RWPE2 (cell line): ENCODE measurements around the gene CFAP57.

Experiments
- ATAC-seq: fragments of 200-7000 bp; cut with Tn5 transposase; 3 replicates; pipeline ENCODE4 v1.9.1; 2021; ENCODE audit warnings: low read depth
- DNase-seq: peaks from one replicate; pipeline ENCODE4 v3.0.0-alpha.2; 2020; ENCODE audit warnings: low spot score
- H3K27ac ChIP-seq: fragments of 450-650 bp; 2 replicates; pipeline ENCODE4 v1.5.1; 2017; ENCODE audit warnings: mild to moderate bottlenecking; ENCODE audit not compliant: poor library complexity, severe bottlenecking
- H3K27me3 ChIP-seq: fragments of 250-450 bp; sonication (Bioruptor Pico); 2 replicates; pipeline ENCODE4 v1.5.1; 2021; ENCODE audit warnings: mild to moderate bottlenecking, moderate library complexity; ENCODE audit not compliant: insufficient read depth, poor library complexity, severe bottlenecking
- H3K36me3 ChIP-seq: fragments of 250-450 bp; sonication (Bioruptor Pico); 2 replicates; pipeline ENCODE4 v1.5.1; 2020; ENCODE audit warnings: low read depth, mild to moderate bottlenecking, moderate library complexity
- H3K4me1 ChIP-seq: fragments of 250-450 bp; sonication (Bioruptor Pico); 2 replicates; pipeline ENCODE4 v1.5.1; 2021; ENCODE audit warnings: mild to moderate bottlenecking, moderate library complexity; ENCODE audit not compliant: insufficient read depth, poor library complexity, severe bottlenecking
- H3K4me3 ChIP-seq: fragments of 250-450 bp; sonication (Bioruptor Pico); 2 replicates; pipeline ENCODE4 v1.5.1; 2021; ENCODE audit warnings: mild to moderate bottlenecking, moderate library complexity; ENCODE audit not compliant: severe bottlenecking
- H3K9me3 ChIP-seq: fragments of 250-450 bp; sonication (Bioruptor Pico); 2 replicates; pipeline ENCODE4 v1.5.1; 2021; ENCODE audit warnings: mild to moderate bottlenecking, moderate library complexity; ENCODE audit not compliant: severe bottlenecking
- CTCF ChIP-seq: fragments of 450-650 bp; IDR thresholded peaks from one replicate; pipeline ENCODE4 v1.5.1; 2017; ENCODE audit warnings: mild to moderate bottlenecking, moderate library complexity; ENCODE audit not compliant: poor library complexity, severe bottlenecking

The CFAP57 gene

GRCh38 chr1:43252225-43252624, 80.1 kb downstream of the CFAP57 start:
- H3K4me3 ChIP-seq, result no peak overlapping the region
- ATAC-seq, result no peak
- H3K36me3 ChIP-seq, result no peaks in the 10 kb centered on the region
- no peaks in the 10 kb centered on the region for H3K27me3 ChIP-seq
- H3K4me1 ChIP-seq, result no peaks in the 10 kb centered on the region
- peaks cover 7% of the 10 kb centered on the region for H3K9me3 ChIP-seq
- no peak overlapping the region for H3K27ac ChIP-seq
- no peak for DNase-seq
- no peak for TF ChIP-seq CTCF

GRCh38 chr1:43253173-43253572, 81.0 kb downstream of the CFAP57 start:
- H3K4me3 ChIP-seq, result no peak overlapping the region
- no peak for DNase-seq
- ATAC-seq, result no peak
- H3K27ac ChIP-seq, result no peak overlapping the region
- H3K4me1 ChIP-seq, result no peaks in the 10 kb centered on the region
- H3K36me3 ChIP-seq, result no peaks in the 10 kb centered on the region
- TF ChIP-seq CTCF, result no peak
- peaks cover 2% of the 10 kb centered on the region for H3K9me3 ChIP-seq
- no peaks in the 10 kb centered on the region for H3K27me3 ChIP-seq

GRCh38 chr1:43253876-43254275, 81.7 kb downstream of the CFAP57 start:
- no peak for DNase-seq
- Histone ChIP-seq H3K36me3 (no peaks in the 10 kb centered on the region), H3K27me3 (no peaks in the 10 kb centered on the region), H3K27ac (no peak overlapping the region), H3K4me3 (no peak overlapping the region), H3K4me1 (no peaks in the 10 kb centered on the region), H3K9me3 (no peaks in the 10 kb centered on the region)
- ATAC-seq, result no peak
- TF ChIP-seq CTCF, result no peak

GRCh38 chr1:43255438-43256210, 83.5 kb downstream of the CFAP57 start:
- no peaks in the 10 kb centered on the region for H3K27me3 ChIP-seq
- H3K36me3 ChIP-seq, result no peaks in the 10 kb centered on the region
- DNase-seq (no peak), ATAC-seq (no peak)
- H3K9me3 ChIP-seq, result no peaks in the 10 kb centered on the region
- no peak overlapping the region for H3K4me3 ChIP-seq
- H3K4me1 ChIP-seq, result no peaks in the 10 kb centered on the region
- no peak for TF ChIP-seq CTCF
- no peak overlapping the region for H3K27ac ChIP-seq
